ENCODE results near the gene LRRC8D. TPM values are rescaled to one million over a fixed set of nuclear protein-coding genes. Genes with fewer than 3 reads are reported as not detected.
"Not testable (repeated sequence)": the region's sequence is repeated elsewhere in the genome, so short reads cannot be mapped to it uniquely, and the experiment has no call there.

The LRRC8D gene
- total RNA-seq, 2 experiments from 2014 or later = 25.1 to 26.0 TPM

DNA sequence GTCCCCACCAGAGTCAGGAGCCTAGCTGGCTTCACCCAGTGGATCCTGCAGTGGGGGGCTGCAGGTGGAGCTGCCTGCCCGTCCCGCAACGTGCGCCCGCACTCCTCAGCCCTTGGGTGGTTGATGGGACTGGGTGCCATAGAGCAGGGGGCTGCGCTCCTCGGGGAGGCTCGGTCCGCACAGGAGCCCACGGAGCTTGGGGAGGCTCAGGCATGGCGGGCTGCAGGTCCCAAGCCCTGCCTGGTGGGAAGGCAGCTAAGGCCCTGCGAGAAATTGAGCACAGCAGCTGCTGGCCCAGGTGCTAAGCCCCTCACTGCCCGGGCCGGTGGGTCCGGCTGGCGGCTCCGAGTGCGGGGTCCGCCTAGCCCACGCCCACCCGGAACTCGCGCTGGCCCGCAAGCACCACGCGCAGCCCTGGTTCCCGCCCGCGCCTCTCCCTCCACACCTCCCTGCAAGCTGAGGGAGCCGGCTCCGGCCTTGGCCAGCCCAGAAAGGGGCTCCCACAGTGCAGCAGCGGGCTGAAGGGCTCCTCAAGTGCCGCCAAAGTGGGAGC, 163.8 kb downstream of the LRRC8D start:
- POLR2A ChIA-PET = not testable (repeated sequence)

DNA sequence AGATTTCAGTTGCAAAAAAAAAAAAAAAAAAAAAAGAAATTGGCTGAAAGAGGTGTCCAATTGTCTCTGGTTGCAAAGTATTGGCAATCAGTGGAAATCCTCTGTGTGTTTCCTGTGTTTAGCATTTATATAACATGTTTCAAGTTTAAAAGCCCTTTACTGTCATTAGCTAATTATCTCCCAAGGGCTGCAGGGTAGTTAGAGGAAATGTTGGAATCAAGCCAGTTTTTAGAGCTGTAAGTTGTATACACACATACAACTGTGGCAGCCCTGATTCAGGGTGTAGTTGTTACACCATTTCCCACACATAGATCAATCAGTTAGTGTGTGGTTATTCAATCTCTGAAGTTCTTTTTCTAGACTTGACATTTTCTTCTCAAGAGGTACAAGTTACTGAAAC, 165.2 kb downstream of the LRRC8D start:
- POLR2A ChIA-PET = interaction anchor here (0.6 kb wide), 1 partner anchor 141 kb away, joined by 3 read pairs; no protein-coding TSS in a partner anchor
- H3K4me3 Mint-ChIP-seq = no peak overlapping the region
- peaks cover 11% of the 10 kb centered on the region for H3K27me3 Mint-ChIP-seq

More for the DNA sequence above, 163.8 kb downstream of the LRRC8D start:
- not testable (repeated sequence) for H3K4me1 Mint-ChIP-seq; H3K27me3 Mint-ChIP-seq; H3K27ac Mint-ChIP-seq; DNase-seq; H3K4me3 Mint-ChIP-seq; H3K9me3 Mint-ChIP-seq; ATAC-seq (ENCODE audit: low read depth); H3K36me3 Mint-ChIP-seq

More for the DNA sequence above, 165.2 kb downstream of the LRRC8D start:
- peaks cover 1% of the 10 kb centered on the region for H3K4me1 Mint-ChIP-seq
- no peak for ATAC-seq (ENCODE audit: low read depth)
- H3K9me3 Mint-ChIP-seq = no peaks in the 10 kb centered on the region
- no peak for DNase-seq
- H3K27ac Mint-ChIP-seq = no peak overlapping the region
- no peaks in the 10 kb centered on the region for H3K36me3 Mint-ChIP-seq

Other genes starting within 250 kb of the LRRC8D start
- gene LRRC8C, start 187.9 kb upstream of the LRRC8D start, total RNA-seq = 10 to 100 TPM; 38.2 to 41.8 TPM
- 10 to 100 TPM; 18.1 to 18.2 TPM for gene ZNF326, start 174.1 kb downstream of the LRRC8D start, total RNA-seq